ENCODE measurements around the gene STAT1.

STAT1 gene

DNA sequence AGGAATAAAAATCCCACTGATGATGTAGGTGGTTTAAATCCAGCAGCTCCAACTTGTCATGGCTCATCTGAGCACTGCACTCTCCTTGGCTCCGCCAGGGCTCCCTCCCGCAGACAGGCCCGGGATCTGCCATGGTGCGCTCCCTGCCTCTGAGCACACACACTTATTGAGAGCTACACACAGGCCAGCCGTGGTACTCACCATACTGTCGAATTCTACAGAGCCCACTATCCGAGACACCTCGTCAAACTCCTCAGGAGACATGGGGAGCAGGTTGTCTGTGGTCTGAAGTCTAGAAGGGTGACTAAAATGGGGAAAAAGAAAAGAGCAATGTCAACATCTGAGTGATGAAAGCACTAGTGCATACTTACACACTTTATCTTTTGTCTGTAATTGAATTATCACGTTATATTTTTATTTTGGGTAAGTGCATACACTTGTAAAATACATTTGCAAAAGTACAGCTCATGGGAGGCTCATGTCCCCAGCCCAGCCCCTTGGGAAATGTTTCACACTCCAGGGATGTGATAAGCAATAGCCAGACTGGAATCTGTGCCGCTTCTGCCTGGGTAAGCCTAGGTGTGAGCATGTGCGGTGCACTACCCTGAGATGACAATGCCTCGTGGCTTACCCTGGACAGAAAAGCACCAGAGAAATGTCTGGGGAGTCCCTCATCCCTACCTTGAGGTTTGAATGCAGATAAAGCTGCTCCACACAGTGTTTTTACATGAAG is 39.2 kb downstream of the STAT1 start:
- no peak for TF ChIP-seq CTCF (IDR thresholded peaks at IDR 0.05; ENCODE audit: low read depth, low read length)
- peak; percentile 28 for DNase-seq
- Histone ChIP-seq H3K4me3 (ENCODE audit: low read depth, low read length) (no peak overlapping the region), H3K36me3 (peaks cover 56% of the 10 kb centered on the region), H3K9me3 (no peaks in the 10 kb centered on the region), H3K4me1 (peaks cover 13% of the 10 kb centered on the region), H3K27me3 (no peaks in the 10 kb centered on the region)

DNA sequence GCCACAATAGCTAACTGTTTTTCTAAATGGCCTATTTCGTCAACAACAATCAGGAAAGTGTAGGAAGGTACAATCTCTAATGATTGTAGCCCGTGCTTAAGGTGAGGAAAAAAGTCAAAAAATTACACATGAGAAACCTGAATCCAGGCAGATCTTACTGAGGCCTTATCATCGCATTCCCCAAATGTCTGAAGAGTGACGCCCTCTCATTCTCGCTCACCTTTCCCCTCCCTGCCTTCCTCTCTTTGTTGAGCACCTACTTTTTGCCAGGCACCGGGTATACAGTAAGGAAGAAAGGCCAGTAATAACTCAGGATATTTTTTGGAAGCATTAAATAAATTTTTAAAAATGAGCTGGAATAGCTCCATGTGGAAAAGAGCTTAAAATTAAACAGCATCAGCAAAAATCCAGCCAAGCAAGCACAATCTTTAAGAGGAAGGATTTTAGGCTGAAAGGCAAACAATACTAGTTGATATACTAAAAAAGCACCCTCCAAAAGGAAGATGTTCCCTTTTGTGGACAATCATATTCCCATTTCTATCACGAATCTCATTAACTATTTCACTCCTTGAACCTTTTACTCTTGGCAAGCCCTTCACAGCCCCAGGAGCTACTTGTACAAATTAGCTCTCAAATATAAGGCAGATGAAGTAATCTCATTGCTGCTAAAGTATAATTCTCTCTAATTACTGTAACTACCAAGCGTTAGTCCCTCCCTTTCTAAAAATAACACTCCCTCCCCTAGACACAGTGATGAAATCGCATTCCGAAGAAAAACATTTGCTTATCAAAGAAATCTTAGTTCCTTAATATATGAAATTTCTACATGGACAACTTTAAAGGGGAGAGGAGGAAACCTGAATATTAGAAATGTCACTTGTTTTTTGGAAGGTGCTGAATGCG is 40.0 kb downstream of the STAT1 start:
- peaks cover 56% of the 10 kb centered on the region for H3K36me3 ChIP-seq
- H3K4me1 ChIP-seq, result peaks cover 13% of the 10 kb centered on the region

DNA sequence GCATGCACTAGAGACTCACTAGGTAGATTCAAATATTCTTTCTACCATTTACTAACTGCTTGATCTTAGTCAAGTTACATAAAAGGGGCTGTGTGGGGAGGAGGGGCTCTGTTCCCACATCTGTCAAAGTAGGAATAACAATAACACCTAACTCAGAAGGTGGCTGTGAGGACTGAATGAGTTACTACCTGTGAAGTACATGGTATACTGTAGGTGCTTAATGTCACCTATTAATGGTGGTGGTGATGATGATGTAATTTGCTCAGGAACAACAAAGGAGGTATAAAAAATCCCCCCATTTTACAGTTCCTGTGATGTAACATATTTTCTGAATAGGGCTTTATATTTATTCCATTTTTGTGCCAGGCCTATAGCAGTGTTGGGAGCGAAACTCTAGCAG is 40.7 kb downstream of the STAT1 start:
- DNase-seq, result no peak

More for the DNA sequence above, 40.0 kb downstream of the STAT1 start:
- TF ChIP-seq CTCF (IDR thresholded peaks at IDR 0.05; ENCODE audit: low read depth, low read length), result no peak
- H3K4me3 ChIP-seq (ENCODE audit: low read depth, low read length), result no peak overlapping the region
- H3K27me3 ChIP-seq, result no peaks in the 10 kb centered on the region
- no peaks in the 10 kb centered on the region for H3K9me3 ChIP-seq
- DNase-seq, result no peak

DNA sequence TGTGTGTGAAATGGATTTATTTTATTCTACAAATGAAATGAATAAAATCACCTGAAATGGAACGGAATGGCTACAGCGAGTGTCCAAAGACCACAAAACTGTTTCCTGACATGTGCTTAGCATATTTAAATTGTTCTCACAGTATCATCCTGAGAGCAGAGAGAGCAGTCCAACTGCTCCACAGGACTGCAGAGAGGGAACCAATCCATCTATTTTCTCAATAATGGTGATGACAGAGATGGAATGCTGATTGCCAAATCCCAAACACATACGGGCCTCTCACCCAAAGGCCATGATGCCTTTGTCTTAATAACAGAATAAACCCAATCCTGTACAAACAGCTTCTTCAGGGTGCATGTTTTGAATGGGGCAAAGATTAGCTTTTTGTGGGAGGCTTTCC is 41.1 kb downstream of the STAT1 start:
- DNase-seq, result no peak
- peaks cover 52% of the 10 kb centered on the region for H3K36me3 ChIP-seq
- no peak overlapping the region for H3K4me3 ChIP-seq (ENCODE audit: low read depth, low read length)
- no peaks in the 10 kb centered on the region for H3K9me3 ChIP-seq
- H3K4me1 ChIP-seq, result peaks cover 8% of the 10 kb centered on the region
- no peaks in the 10 kb centered on the region for H3K27me3 ChIP-seq
- TF ChIP-seq CTCF (IDR thresholded peaks at IDR 0.05; ENCODE audit: low read depth, low read length), result no peak

More for the DNA sequence above, 40.7 kb downstream of the STAT1 start:
- peaks cover 11% of the 10 kb centered on the region for H3K4me1 ChIP-seq
- H3K36me3 ChIP-seq, result peaks cover 52% of the 10 kb centered on the region
- no peak overlapping the region for H3K4me3 ChIP-seq (ENCODE audit: low read depth, low read length)
- TF ChIP-seq CTCF (IDR thresholded peaks at IDR 0.05; ENCODE audit: low read depth, low read length), result no peak
- H3K27me3 ChIP-seq, result no peaks in the 10 kb centered on the region
- H3K9me3 ChIP-seq, result no peaks in the 10 kb centered on the region

- Histone ChIP-seq H3K9me3 (no peaks in the 10 kb centered on the region), H3K36me3 (peaks cover 52% of the 10 kb centered on the region), H3K27me3 (no peaks in the 10 kb centered on the region), H3K4me1 (peaks cover 5% of the 10 kb centered on the region; the same call in 1 of the 2 replicates), H3K4me3 (ENCODE audit: low read depth, low read length) (no peak overlapping the region)
- no peak for DNase-seq
- TF ChIP-seq CTCF (IDR thresholded peaks at IDR 0.05; ENCODE audit: low read depth, low read length), result no peak
Measured at GRCh38 chr2:190972213-190972612, 41.8 kb downstream of the STAT1 start.

All from BE2C (cell line).